Kidney (tissue), 14 donors: ENCODE data around the gene DHX29. TPM values are rescaled to one million over a fixed set of nuclear protein-coding genes. Genes with fewer than 3 reads are reported as not detected.

Source experiments
- DNase-seq, 5 donors: peaks; one replicate each; pipeline ENCODE4 v3.0.0-alpha.2; 2013 to 2020
- FAIRE-seq: peaks from 2 replicates; lab custom pipeline; 2012; peaks lifted over from hg19 to GRCh38; lab: Jason Lieb, UNC
- H3K27ac ChIP-seq, 2 donors: one replicate each; pipeline ENCODE4 v1.7.0; 2013; ENCODE audit warnings: low read depth in 2 of 2, low read length in 2 of 2, inconsistent platforms in 1 of 2
- H3K27me3 ChIP-seq: one replicate; pipeline ENCODE4 v1.7.1; 2013; ENCODE audit warnings: low read length, inconsistent platforms; ENCODE audit not compliant: control insufficient read depth, insufficient read depth
- H3K36me3 ChIP-seq, 3 donors: one replicate each; pipeline versions ENCODE4 v1.7.0 to v1.7.1; 2013; ENCODE audit warnings: low read length in 3 of 3, control low read depth in 1 of 3, inconsistent platforms in 1 of 3; ENCODE audit not compliant: insufficient read depth in 3 of 3, control insufficient read depth in 2 of 3
- H3K4me1 ChIP-seq, 3 donors: one replicate each; pipeline versions ENCODE4 v1.7.0 to v1.7.1; 2013; ENCODE audit warnings: low read length in 3 of 3, inconsistent platforms in 1 of 3, low read depth in 1 of 3; ENCODE audit not compliant: control insufficient read depth in 2 of 3, insufficient read depth in 2 of 3
- H3K4me3 ChIP-seq, 3 donors: one replicate each; pipeline versions ENCODE4 v1.7.0 to v1.8.1; 2013; ENCODE audit warnings: low read length in 3 of 3, control low read depth in 1 of 3, inconsistent platforms in 1 of 3
- H3K9ac ChIP-seq, 3 donors: one replicate each; pipeline versions ENCODE4 v1.7.0 to v1.7.1; 2013; ENCODE audit warnings: low read length in 3 of 3, control low read depth in 1 of 3, inconsistent platforms in 1 of 3
- H3K9me3 ChIP-seq, 3 donors: one replicate each; pipeline versions ENCODE4 v1.7.0 to v1.7.1; 2013; ENCODE audit warnings: low read length in 3 of 3, control low read depth in 1 of 3, inconsistent platforms in 1 of 3; ENCODE audit not compliant: control insufficient read depth in 2 of 3, insufficient read depth in 1 of 3
- intact Hi-C: fragments of 100-400 bp; cut with DNase I; formaldehyde crosslinking; loops from one replicate; pipeline ENCODE4 v1.11.1; 2022
- polyA plus RNA-seq: library from polyadenylated mRNA; stranded (reverse); fragments of 350-450 nt; fragmentation: Illumina TruSeq; extraction: RNeasy Lipid Tissue Mini Kit (QIAGEN cat#74804); gene quantifications from one replicate; pipeline ENCODE4 v1.2.3, GENCODE V29; 2014; ENCODE audit warnings: low read depth, low replicate concordance; ENCODE audit not compliant: insufficient read depth
- total RNA-seq: library from RNA; stranded (reverse); fragmentation: NEBNext Ultra II Directional; extraction: Animal tissue kit (Norgen Biotek cat#: 25700); gene quantifications from one replicate; pipeline ENCODE4 v1.2.1, GENCODE V29; 2021
- TF ChIP-seq, protein P1 (sequence below): IDR thresholded peaks from 3 replicates; pipeline ENCODE4 v1.5.1; 2012; ENCODE audit warnings: mild to moderate bottlenecking, moderate library complexity, borderline replicate concordance; ENCODE audit not compliant: insufficient read depth; ENCODE audit errors: extremely low read depth
- donor health status: control.
- donor health status: control.
- donor health status: control.
- donor health status: control.
- donor health status: control.
- donor health status: DM: yes; HTN: yes; CAD: no.
- donor health status: Normal renal cell carcinoma (clear cell type).

The DHX29 gene
- total and polyA plus RNA-seq, 2 donors from 2014 or later: 13.5 to 28.0 TPM

DNA sequence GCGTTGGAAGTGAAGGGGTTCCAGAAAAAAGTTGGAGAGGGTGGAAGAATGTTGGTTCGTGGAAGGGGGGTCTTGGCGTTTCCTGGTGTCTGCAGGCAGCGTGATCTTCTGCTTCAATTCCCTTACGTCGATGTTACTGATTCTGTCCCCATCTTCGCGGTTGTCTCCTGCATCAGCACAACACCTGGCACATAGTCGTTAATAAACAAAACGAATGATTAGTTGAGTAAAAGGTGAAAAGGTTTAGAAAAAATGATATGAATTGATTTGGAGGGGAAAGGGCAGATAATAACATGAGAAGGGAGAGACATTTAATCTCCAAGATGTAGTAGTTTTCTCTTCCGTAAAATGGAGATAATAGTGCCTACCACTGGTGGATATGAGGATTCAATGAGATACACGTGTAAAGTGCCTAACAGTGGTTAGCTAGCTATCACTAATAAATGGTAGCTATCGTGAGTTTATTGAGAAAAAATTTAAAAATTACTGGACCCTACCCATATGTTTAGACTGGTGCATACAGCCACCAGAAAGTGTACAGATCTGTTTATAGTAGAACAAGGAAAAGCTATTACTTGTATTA, 851 bp upstream of the DHX29 start:
- peak overlapping the region; percentile 88 to 93 for H3K27ac ChIP-seq
- peak overlapping the region; percentile 68 to 97 (median 96) for H3K9ac ChIP-seq
- FAIRE-seq (no peak), DNase-seq (peak in 2 of 5 donors; percentile 55 to 71)
- no peaks in the 10 kb centered on the region for H3K27me3 ChIP-seq
- intact Hi-C loops: no loop called here
- H3K9me3 ChIP-seq: no peaks in the 10 kb centered on the region
- peaks cover 3 to 29% (median 16%) of the 10 kb centered on the region in 3 donors for H3K4me1 ChIP-seq
- H3K36me3 ChIP-seq: no peaks in the 10 kb centered on the region
- TF ChIP-seq, protein P1, sequence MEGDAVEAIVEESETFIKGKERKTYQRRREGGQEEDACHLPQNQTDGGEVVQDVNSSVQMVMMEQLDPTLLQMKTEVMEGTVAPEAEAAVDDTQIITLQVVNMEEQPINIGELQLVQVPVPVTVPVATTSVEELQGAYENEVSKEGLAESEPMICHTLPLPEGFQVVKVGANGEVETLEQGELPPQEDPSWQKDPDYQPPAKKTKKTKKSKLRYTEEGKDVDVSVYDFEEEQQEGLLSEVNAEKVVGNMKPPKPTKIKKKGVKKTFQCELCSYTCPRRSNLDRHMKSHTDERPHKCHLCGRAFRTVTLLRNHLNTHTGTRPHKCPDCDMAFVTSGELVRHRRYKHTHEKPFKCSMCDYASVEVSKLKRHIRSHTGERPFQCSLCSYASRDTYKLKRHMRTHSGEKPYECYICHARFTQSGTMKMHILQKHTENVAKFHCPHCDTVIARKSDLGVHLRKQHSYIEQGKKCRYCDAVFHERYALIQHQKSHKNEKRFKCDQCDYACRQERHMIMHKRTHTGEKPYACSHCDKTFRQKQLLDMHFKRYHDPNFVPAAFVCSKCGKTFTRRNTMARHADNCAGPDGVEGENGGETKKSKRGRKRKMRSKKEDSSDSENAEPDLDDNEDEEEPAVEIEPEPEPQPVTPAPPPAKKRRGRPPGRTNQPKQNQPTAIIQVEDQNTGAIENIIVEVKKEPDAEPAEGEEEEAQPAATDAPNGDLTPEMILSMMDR: no peak
- peak overlapping the region; percentile 96 to 98 (median 97) for H3K4me3 ChIP-seq

DNA sequence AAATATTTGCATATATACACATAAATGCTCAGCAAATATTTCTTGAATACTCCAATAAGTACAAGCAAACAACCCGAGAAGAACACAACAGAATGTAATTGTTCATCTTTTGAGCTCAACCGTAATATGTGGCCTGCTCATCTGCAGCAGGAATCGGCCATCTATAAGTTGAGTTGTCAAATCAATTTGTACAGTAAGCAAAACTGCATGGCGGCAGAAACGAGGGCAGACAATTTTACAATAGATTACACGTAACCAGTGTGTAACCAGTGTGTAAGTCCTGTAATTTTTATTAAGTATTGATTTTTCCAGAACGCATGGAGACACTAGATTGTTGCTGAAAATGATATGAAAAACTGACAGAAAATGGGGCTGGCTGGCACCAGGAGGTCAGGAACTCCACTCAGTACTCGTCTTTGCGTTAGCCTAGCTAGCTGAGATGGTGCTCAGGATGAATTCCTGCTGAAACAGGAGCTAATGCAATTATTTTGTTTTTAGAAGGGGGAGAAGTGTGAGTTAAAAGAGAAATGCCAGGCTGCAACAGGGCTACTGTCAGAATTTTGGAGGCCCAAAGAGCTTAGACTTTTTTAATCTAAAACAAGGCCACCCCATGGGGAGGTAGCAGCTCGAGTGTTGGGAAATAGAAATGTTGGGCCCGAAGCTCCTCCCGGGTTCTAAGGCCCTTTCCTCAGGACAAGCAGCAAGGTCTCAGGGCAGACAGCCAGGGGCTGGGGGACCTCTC, 682 bp downstream of the DHX29 start:
- intact Hi-C loops: no loop called here
- peaks cover 3 to 32% (median 19%) of the 10 kb centered on the region in 3 donors for H3K4me1 ChIP-seq
- H3K4me3 ChIP-seq: peak overlapping the region; percentile 96 to 98 (median 97)
- H3K36me3 ChIP-seq: no peaks in the 10 kb centered on the region
- TF ChIP-seq, protein P1: no peak
- H3K27me3 ChIP-seq: no peaks in the 10 kb centered on the region
- FAIRE-seq: no peak
- DNase-seq: peak in 1 of 5 donors; percentile 27
- peak overlapping the region; percentile 21 to 97 (median 96) for H3K9ac ChIP-seq
- no peaks in the 10 kb centered on the region for H3K9me3 ChIP-seq
- peak overlapping the region; percentile 88 to 93 for H3K27ac ChIP-seq

DNA sequence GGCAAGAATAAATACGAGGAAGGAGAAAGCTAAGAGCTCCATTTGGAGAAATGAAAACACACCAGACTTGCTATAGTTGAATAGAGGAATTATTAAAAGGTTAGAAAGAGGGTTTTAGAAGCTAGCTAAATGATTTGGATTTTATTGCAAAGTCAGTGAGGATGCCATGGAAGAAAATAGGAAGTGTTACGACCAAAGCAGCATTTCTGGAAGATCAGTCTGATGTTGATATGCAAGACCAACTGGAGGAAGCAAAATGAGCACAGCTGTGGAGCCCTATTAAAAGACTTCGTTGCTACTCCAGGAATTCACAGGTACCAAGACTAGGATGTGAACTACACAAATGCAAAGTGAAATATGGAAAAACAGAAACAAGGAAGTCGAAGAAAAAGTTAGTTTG, 2.1 kb downstream of the DHX29 start:
- H3K27me3 ChIP-seq: no peaks in the 10 kb centered on the region
- peaks cover 0 to 6% (median 3%) of the 10 kb centered on the region in 3 donors for H3K36me3 ChIP-seq
- H3K4me3 ChIP-seq: peak overlapping the region in 2 of 3 donors; percentile 97 to 98
- TF ChIP-seq, protein P1: no peak
- DNase-seq: no peak
- peak overlapping the region in 1 of 3 donors; percentile 18 for H3K9ac ChIP-seq
- FAIRE-seq: no peak
- peaks cover 0 to 5% (median 2%) of the 10 kb centered on the region in 3 donors for H3K9me3 ChIP-seq
- intact Hi-C loops: no loop called here
- peaks cover 3 to 32% (median 19%) of the 10 kb centered on the region in 3 donors for H3K4me1 ChIP-seq
- no peak overlapping the region for H3K27ac ChIP-seq
